Peyer's patch (tissue), 4 donors: ENCODE data around the gene PPID. TPM values are rescaled to one million over a fixed set of nuclear protein-coding genes. Genes with fewer than 3 reads are reported as not detected.
"Not testable (repeated sequence)": the region's sequence is repeated elsewhere in the genome, so short reads cannot be mapped to it uniquely, and the experiment has no call there.

Experiments
- DNase-seq, 3 donors: peaks; one replicate each; pipeline ENCODE4 v3.0.0-alpha.2; 2017 to 2019
- H3K27ac ChIP-seq, 4 donors: fragments of 200-600 bp; sonication (generic); one replicate each; pipeline ENCODE4 v1.5.1; 2016 to 2019
- H3K27me3 ChIP-seq, 2 donors: fragments of 200-600 bp; sonication (generic); one replicate each; pipeline ENCODE4 v1.5.1; 2019
- H3K36me3 ChIP-seq, 3 donors: fragments of 200-600 bp; sonication (generic); one replicate each; pipeline ENCODE4 v1.5.1; 2016 to 2019
- H3K4me1 ChIP-seq, 4 donors: fragments of 200-600 bp; sonication (generic); one replicate each; pipeline ENCODE4 v1.5.1; 2016 to 2019
- H3K4me3 ChIP-seq, 4 donors: fragments of 200-600 bp; sonication (generic); 1 replicate in 3 of 4; 2 replicates in 1 of 4; pipeline ENCODE4 v1.5.1; 2016 to 2019; ENCODE audit warnings: mild to moderate bottlenecking in 1 of 4
- H3K9me3 ChIP-seq, 4 donors: fragments of 200-600 bp; sonication (generic); one replicate each; pipeline ENCODE4 v1.5.1; 2016 to 2019; ENCODE audit warnings: mild to moderate bottlenecking in 1 of 4
- CTCF ChIP-seq, 6 experiments: fragments of 450-650 bp in 4 of 6; fragments of 200-600 bp in 2 of 6; sonication (generic) in 1 of 6; IDR thresholded peaks; one replicate each; pipeline ENCODE4 v1.5.1; 2017 to 2019; ENCODE audit warnings: antibody characterized with exemption in 6 of 6, mild to moderate bottlenecking in 3 of 6, moderate library complexity in 1 of 6
- POLR2A ChIP-seq, 2 donors: fragments of 450-650 bp; IDR thresholded peaks; one replicate each; pipeline ENCODE4 v1.5.1; 2017; ENCODE audit warnings: antibody characterized with exemption in 2 of 2, mild to moderate bottlenecking in 2 of 2, moderate library complexity in 2 of 2
- small RNA-seq, 2 donors: library from RNA; depleted of rRNA; stranded (forward); fragments of <200 nt; gene quantifications; one replicate each; pipeline ENCODE3, GENCODE V24; 2016
- total RNA-seq, 4 donors: library from RNA; depleted of rRNA; stranded (reverse); fragments of >200 nt; gene quantifications; one replicate each; pipeline ENCODE4 v1.1.0, GENCODE V29; 2016

PPID gene
- total RNA-seq, 4 donors from 2014 or later: 21.9 to 60.2 (median 28.3) TPM

- TF ChIP-seq POLR2A (IDR thresholded peaks at IDR 0.05): no peak
- TF ChIP-seq CTCF (IDR thresholded peaks at IDR 0.05): no peak
- H3K9me3 ChIP-seq: no peaks in the 10 kb centered on the region
- no peak overlapping the region for H3K27ac ChIP-seq
- H3K4me1 ChIP-seq: no peaks in the 10 kb centered on the region
- H3K4me3 ChIP-seq: no peak overlapping the region
- H3K36me3 ChIP-seq: no peaks in the 10 kb centered on the region
- DNase-seq: no peak
- H3K27me3 ChIP-seq: no peaks in the 10 kb centered on the region
Observed at GRCh38 chr4:158664806-158665205, 58.4 kb downstream of the PPID start.

DNA sequence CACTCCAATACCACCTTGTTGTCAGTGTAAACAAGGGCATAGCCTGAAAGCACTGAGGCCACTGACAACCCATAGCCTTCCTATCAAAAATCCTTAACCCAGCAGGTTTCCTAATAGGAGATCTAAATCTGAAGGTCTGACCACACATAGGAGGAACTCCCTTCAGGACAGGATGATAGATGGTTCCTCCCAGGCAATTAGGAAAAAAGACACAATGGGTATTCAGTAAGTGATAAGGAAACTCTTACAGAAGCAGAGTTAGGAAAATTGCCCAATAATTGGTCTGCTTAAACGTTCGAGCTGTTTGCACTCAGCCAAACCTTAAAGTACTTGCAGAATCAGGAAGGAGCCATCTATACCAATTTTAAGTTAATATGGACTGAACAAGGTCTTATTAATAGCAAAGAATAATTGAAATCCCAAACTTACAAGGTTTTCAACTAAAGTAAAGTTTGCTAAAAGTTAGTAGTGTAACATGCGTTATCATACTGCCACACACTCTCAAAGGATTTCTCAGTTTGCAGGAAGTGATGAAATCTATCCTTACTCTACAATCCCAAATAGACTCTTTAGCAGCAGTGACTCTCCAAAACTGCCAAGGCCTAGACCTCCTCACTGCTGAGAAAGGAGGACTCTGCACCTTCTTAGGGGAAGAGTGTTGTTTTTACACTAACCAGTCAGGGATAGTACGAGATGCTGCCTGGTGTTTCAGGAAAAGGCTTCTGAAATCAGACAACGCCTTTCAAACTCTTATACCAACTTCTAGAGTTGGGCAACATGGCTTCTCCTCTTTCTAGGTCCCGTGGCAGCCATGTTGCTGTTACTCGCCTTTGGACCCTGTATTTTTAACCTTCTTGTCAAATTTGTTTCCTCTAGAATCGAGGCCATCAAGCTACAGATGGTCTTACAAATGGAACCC is 59.2 kb downstream of the PPID start:
- not testable (repeated sequence) for DNase-seq, H3K27ac ChIP-seq, H3K4me1 ChIP-seq, H3K9me3 ChIP-seq, H3K27me3 ChIP-seq, H3K36me3 ChIP-seq, H3K4me3 ChIP-seq

DNA sequence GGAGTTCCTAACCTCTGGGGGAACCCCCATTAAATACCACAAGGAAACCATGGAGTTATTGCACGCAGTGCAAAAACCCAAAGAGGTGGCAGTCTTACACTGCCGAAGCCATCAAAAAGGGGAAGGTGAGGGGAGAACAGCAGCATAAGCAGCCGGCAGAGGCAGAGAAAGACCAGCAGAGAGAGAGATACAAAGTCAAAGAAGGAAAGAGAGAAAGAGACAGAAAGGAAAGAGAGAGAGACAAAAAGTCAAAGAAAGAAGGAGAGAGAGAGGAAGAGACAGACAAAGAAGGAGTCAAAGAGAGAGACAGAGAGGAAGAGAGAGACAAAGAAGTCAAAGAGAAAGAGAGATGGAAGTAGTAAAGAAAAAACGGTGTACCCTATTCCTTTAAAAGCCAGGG is 59.9 kb downstream of the PPID start:
- not testable (repeated sequence) for H3K27ac ChIP-seq, H3K36me3 ChIP-seq, H3K4me1 ChIP-seq, H3K27me3 ChIP-seq, H3K9me3 ChIP-seq, DNase-seq, H3K4me3 ChIP-seq

Small RNA genes lying within 50 kb of the gene (small RNA-seq; reads per million reads assigned to genes)
- 0 reads per million in 2 donors for gene RF00012

Other genes starting within 250 kb of the PPID start
- under 1 TPM in 2 of 4 donors, not detected in 2; 0.38 to 0.54 TPM for gene RXFP1, start 201.5 kb downstream of the PPID start, total RNA-seq
- gene C4orf46, start 51.5 kb downstream of the PPID start, total RNA-seq: 1 to 10 TPM; 1.6 to 3.3 (median 2.7) TPM
- 100 to 1,000 TPM in 3 of 4 donors, 10 to 100 TPM in 1; 51.2 to 219 (median 112) TPM for gene ETFDH, start 51.1 kb downstream of the PPID start, total RNA-seq
- gene FNIP2, start 45.6 kb upstream of the PPID start, total RNA-seq: 10 to 100 TPM; 31.9 to 40.8 (median 38.6) TPM